Measurements from ENCODE around the gene SIGLEC12.

DNA sequence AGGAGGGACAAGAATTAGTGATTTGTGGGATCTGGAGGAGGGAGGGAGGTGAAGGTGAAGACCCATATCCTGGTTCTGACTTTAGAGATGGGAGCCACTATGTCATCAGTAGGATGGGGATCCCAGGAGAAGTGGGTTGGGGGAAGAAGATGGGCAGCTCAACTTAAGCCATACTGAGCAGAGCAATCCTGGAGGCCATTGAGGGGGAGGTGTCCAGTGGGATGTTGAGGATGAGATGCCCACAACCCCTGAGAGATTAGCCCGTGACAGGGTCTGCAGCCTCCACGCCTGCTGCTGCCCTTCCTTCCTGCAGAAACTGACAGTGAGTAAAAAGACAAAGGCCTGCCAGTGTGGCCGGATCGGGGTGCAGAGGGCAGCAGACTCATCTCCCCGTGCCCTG is 41.1 kb upstream of the SIGLEC12 start:
- TF ChIP-seq, protein P1, sequence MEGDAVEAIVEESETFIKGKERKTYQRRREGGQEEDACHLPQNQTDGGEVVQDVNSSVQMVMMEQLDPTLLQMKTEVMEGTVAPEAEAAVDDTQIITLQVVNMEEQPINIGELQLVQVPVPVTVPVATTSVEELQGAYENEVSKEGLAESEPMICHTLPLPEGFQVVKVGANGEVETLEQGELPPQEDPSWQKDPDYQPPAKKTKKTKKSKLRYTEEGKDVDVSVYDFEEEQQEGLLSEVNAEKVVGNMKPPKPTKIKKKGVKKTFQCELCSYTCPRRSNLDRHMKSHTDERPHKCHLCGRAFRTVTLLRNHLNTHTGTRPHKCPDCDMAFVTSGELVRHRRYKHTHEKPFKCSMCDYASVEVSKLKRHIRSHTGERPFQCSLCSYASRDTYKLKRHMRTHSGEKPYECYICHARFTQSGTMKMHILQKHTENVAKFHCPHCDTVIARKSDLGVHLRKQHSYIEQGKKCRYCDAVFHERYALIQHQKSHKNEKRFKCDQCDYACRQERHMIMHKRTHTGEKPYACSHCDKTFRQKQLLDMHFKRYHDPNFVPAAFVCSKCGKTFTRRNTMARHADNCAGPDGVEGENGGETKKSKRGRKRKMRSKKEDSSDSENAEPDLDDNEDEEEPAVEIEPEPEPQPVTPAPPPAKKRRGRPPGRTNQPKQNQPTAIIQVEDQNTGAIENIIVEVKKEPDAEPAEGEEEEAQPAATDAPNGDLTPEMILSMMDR (IDR thresholded peaks at IDR 0.05) = no peak
- TF ChIP-seq POLR2A (IDR thresholded peaks at IDR 0.05) = no peak

Measured in thyroid gland (tissue), 4 donors.